H9 (cell line): ENCODE results near the gene EGFL8. TPM values are rescaled to one million over a fixed set of nuclear protein-coding genes. Genes with fewer than 3 reads are reported as not detected.
A peak's percentile ranks its signal among the peaks of the same experiment; 100 is the strongest.

Source experiments
- DNase-seq: peaks from one replicate; pipeline ENCODE4 v3.0.0-alpha.2; 2017
- H2AFZ ChIP-seq: one replicate; pipeline ENCODE4 v1.6.1; 2013; ENCODE audit warnings: mild to moderate bottlenecking, low read length, control low read depth, moderate library complexity
- H2AK5ac ChIP-seq: 2 replicates; pipeline ENCODE4 v1.6.1; 2013; ENCODE audit warnings: low read length, control low read depth, mixed read lengths; ENCODE audit not compliant: insufficient read length
- H2BK120ac ChIP-seq: one replicate; pipeline ENCODE4 v1.6.1; 2013; ENCODE audit warnings: low read depth, mild to moderate bottlenecking, low read length, control low read depth, inconsistent platforms; ENCODE audit not compliant: poor library complexity, severe bottlenecking
- H2BK12ac ChIP-seq: 2 replicates; pipeline ENCODE4 v1.6.1; 2013; ENCODE audit warnings: low read length, control low read depth, mixed read lengths, low read depth; ENCODE audit not compliant: insufficient read length
- H2BK15ac ChIP-seq: 2 replicates; pipeline ENCODE4 v1.6.1; 2013; ENCODE audit warnings: low read depth, low read length, control low read depth
- H2BK20ac ChIP-seq: one replicate; pipeline ENCODE4 v1.6.1; 2013; ENCODE audit warnings: low read depth, mild to moderate bottlenecking, low read length, control low read depth, inconsistent platforms; ENCODE audit not compliant: poor library complexity, severe bottlenecking
- H2BK5ac ChIP-seq: 2 replicates; pipeline ENCODE4 v1.6.1; 2013; ENCODE audit warnings: low read length, control low read depth, mixed read lengths; ENCODE audit not compliant: insufficient read length
- H3K14ac ChIP-seq: 2 replicates; pipeline ENCODE4 v1.6.1; 2013; ENCODE audit warnings: low read length, control low read depth; ENCODE audit not compliant: insufficient read depth
- H3K18ac ChIP-seq: 2 replicates; pipeline ENCODE4 v1.6.1; 2013; ENCODE audit warnings: low read depth, mild to moderate bottlenecking, mixed read lengths, low read length, control low read depth; ENCODE audit not compliant: insufficient read length
- H3K23ac ChIP-seq: 2 replicates; pipeline ENCODE4 v1.6.1; 2013; ENCODE audit warnings: low read length, control low read depth, mixed read lengths, low read depth; ENCODE audit not compliant: insufficient read length
- H3K23me2 ChIP-seq: 2 replicates; pipeline ENCODE4 v1.6.1; 2013; ENCODE audit warnings: low read depth, mild to moderate bottlenecking, mixed read lengths, low read length, control low read depth; ENCODE audit not compliant: insufficient read length, poor library complexity, severe bottlenecking
- H3K27ac ChIP-seq: 2 replicates; pipeline ENCODE4 v1.5.1; 2013; ENCODE audit warnings: low read length, control low read depth, mixed read lengths, low read depth; ENCODE audit not compliant: insufficient read length
- H3K27me3 ChIP-seq: 2 replicates; pipeline ENCODE4 v1.6.1; 2013; ENCODE audit warnings: low read length, control low read depth, inconsistent platforms; ENCODE audit not compliant: insufficient read depth
- H3K4ac ChIP-seq: 2 replicates; pipeline ENCODE4 v1.6.1; 2013; ENCODE audit warnings: low read depth, mild to moderate bottlenecking, control low read depth, inconsistent platforms, low read length, moderate library complexity
- H3K4me1 ChIP-seq: 2 replicates; pipeline ENCODE4 v1.6.1; 2013; ENCODE audit warnings: low read length, control low read depth, inconsistent platforms; ENCODE audit not compliant: insufficient read depth
- H3K4me2 ChIP-seq: 2 replicates; pipeline ENCODE4 v1.6.1; 2013; ENCODE audit warnings: low read length, control low read depth, mixed read lengths; ENCODE audit not compliant: insufficient read length, insufficient read depth
- H3K56ac ChIP-seq: 2 replicates; pipeline ENCODE4 v1.6.1; 2013; ENCODE audit warnings: low read depth, mild to moderate bottlenecking, mixed read lengths, low read length, control low read depth; ENCODE audit not compliant: insufficient read length
- H3K79me1 ChIP-seq: 2 replicates; pipeline ENCODE4 v1.6.1; 2013; ENCODE audit warnings: low read depth, mild to moderate bottlenecking, moderate library complexity, low read length, control low read depth, inconsistent platforms; ENCODE audit not compliant: insufficient read depth, poor library complexity, severe bottlenecking
- H3K79me2 ChIP-seq: 2 replicates; pipeline ENCODE4 v1.6.1; 2013; ENCODE audit warnings: low read length, control low read depth, inconsistent platforms; ENCODE audit not compliant: insufficient read depth
- H3K9ac ChIP-seq: 2 replicates; pipeline ENCODE4 v1.6.1; 2013; ENCODE audit warnings: low read length, control low read depth, mixed read lengths; ENCODE audit not compliant: insufficient read length; ENCODE audit errors: extremely low read depth
- H3K9me3 ChIP-seq: one replicate; pipeline ENCODE4 v1.6.1; 2013; ENCODE audit warnings: low read depth, low read length, inconsistent platforms; ENCODE audit not compliant: control insufficient read depth
- H3T11ph ChIP-seq: one replicate; pipeline ENCODE4 v1.6.1; 2013; ENCODE audit warnings: mild to moderate bottlenecking, low read length, control low read depth, inconsistent platforms
- H4K20me1 ChIP-seq: one replicate; pipeline ENCODE4 v1.6.1; 2013; ENCODE audit not compliant: control insufficient read depth, insufficient read length, insufficient read depth
- H4K5ac ChIP-seq: 2 replicates; pipeline ENCODE4 v1.6.1; 2013; ENCODE audit warnings: low read depth, mild to moderate bottlenecking, mixed read lengths, low read length, control low read depth; ENCODE audit not compliant: insufficient read length
- H4K8ac ChIP-seq: replicated peaks from 2 replicates; pipeline ENCODE4 v1.6.1; 2013; ENCODE audit warnings: low read length, control low read depth, mixed read lengths, low read depth; ENCODE audit not compliant: insufficient read length
- H4K91ac ChIP-seq: 2 replicates; pipeline ENCODE4 v1.6.1; 2013; ENCODE audit warnings: low read depth, mild to moderate bottlenecking, moderate library complexity, mixed read lengths, low read length, control low read depth; ENCODE audit not compliant: insufficient read length
- H3K27ac Mint-ChIP-seq, 3 experiments: 2 replicates in 2 of 3; 3 replicates in 1 of 3; pipeline ENCODE4 v1.8.0; 2020 to 2021; ENCODE audit warnings: mixed read lengths in 3 of 3, mild to moderate bottlenecking in 1 of 3, moderate library complexity in 1 of 3
- H3K27me3 Mint-ChIP-seq: 2 replicates; pipeline ENCODE4 v1.8.0; 2021; ENCODE audit warnings: low read depth, mild to moderate bottlenecking, moderate library complexity, mixed read lengths
- H3K36me3 Mint-ChIP-seq, 3 experiments: 2 replicates in 2 of 3; 3 replicates in 1 of 3; pipeline ENCODE4 v1.8.0; 2020 to 2021; ENCODE audit warnings: low read depth in 3 of 3, mixed read lengths in 3 of 3; ENCODE audit not compliant: insufficient read depth in 1 of 3
- H3K4me1 Mint-ChIP-seq, 2 experiments: 2 replicates each; pipeline ENCODE4 v1.8.0; 2020; ENCODE audit warnings: mixed read lengths in 2 of 2
- H3K4me3 Mint-ChIP-seq, 2 experiments: 2 replicates in 1 of 2; 3 replicates in 1 of 2; pipeline ENCODE4 v1.8.0; 2020 to 2021; ENCODE audit warnings: mild to moderate bottlenecking in 2 of 2, mixed read lengths in 2 of 2, moderate library complexity in 1 of 2
- H3K9me3 Mint-ChIP-seq, 2 experiments: 2 replicates in 1 of 2; 3 replicates in 1 of 2; pipeline ENCODE4 v1.8.0; 2020; ENCODE audit warnings: mild to moderate bottlenecking in 2 of 2, mixed read lengths in 2 of 2, moderate library complexity in 1 of 2
- CTCF ChIP-seq: fragments of 200-600 bp; sonication (generic); conservative IDR thresholded peaks from 3 replicates; pipeline ENCODE4 v1.8.0; 2021; ENCODE audit warnings: antibody characterized with exemption, mild to moderate bottlenecking
- WGBS: extraction: QIAGEN DNeasy Blood & Tissue Kit; methylation state at CpG from one replicate; pipeline ENCODE4 v1.1.7; 2013; ENCODE audit warnings: missing lambda C conversion rate, low lambda C conversion rate, mixed read lengths; ENCODE audit not compliant: insufficient read length; ENCODE audit errors: extremely low coverage; 5-methylcytosine and 5-hydroxymethylcytosine counted together
- total RNA-seq: library from RNA; stranded (reverse); gene quantifications from 2 replicates; pipeline ENCODE4 v1.2.1, GENCODE V29; 2021

EGFL8 gene
- total RNA-seq, 1 experiment from 2014 or later = 27.2 TPM

DNA sequence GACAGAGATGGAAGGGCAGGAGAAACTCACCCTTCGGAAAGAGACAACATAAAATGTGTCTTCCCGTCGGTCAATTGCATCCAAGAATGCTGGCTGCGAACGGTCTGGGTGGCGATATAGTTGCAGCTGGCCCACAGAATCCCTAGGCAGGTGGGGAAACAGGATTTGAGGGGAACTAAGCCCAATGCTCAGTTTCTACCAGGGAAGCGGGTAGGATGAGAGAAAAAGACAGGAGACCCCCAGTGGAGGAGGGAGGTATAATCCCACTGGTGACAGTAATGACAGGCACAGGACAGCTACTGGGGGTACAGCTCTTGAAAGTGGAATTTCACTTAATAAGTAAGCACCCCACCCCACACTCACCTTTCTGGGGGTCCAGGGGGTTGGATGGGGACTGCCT is 47.7 kb upstream of the EGFL8 start:
- no peak overlapping the region for H4K5ac ChIP-seq
- Mint-ChIP-seq H3K9me3 (no peaks in the 10 kb centered on the region; a peak in 1 of 5 replicates), H3K27me3 (no peaks in the 10 kb centered on the region), H3K27ac (0 out of 7 replicates have a peak overlapping the region, but pooled peaks of 1 of the 3 experiments have one; percentile 35), H3K4me3 (no peak overlapping the region), H3K4me1 (peaks cover 0 to 2% of the 10 kb centered on the region in 2 experiments; a peak in 2 of 4 replicates), H3K36me3 (peaks cover 10 to 53% (median 51%) of the 10 kb centered on the region in 3 experiments; a peak in 6 of 7 replicates)
- no peaks in the 10 kb centered on the region for H3K27me3 ChIP-seq
- no peak overlapping the region for H2BK20ac ChIP-seq
- no peak for DNase-seq
- no peak overlapping the region for H3K56ac ChIP-seq
- no peaks in the 10 kb centered on the region for H3K79me1 ChIP-seq
- no peak overlapping the region for H3K23ac ChIP-seq
- no peak overlapping the region for H3T11ph ChIP-seq
- H4K91ac ChIP-seq = no peak overlapping the region
- no CpG with 5 or more reads among the region's 7 CpGs for WGBS
- no peak overlapping the region for H3K27ac ChIP-seq
- H4K8ac ChIP-seq = no peak overlapping the region
- H3K9me3 ChIP-seq = no peaks in the 10 kb centered on the region
- no peak overlapping the region for H2AFZ ChIP-seq
- no peak overlapping the region for H2BK5ac ChIP-seq
- H3K4ac ChIP-seq = no peak overlapping the region
- no peak overlapping the region for H2BK12ac ChIP-seq
- no peak overlapping the region for H2BK120ac ChIP-seq
- no peaks in the 10 kb centered on the region for H3K4me1 ChIP-seq
- H3K18ac ChIP-seq = no peak overlapping the region
- TF ChIP-seq CTCF = peak; percentile 57
- H3K14ac ChIP-seq = no peak overlapping the region
- no peak overlapping the region for H3K4me2 ChIP-seq
- no peaks in the 10 kb centered on the region for H3K23me2 ChIP-seq
- no peaks in the 10 kb centered on the region for H3K79me2 ChIP-seq
- H2BK15ac ChIP-seq = no peak overlapping the region
- H4K20me1 ChIP-seq = no peaks in the 10 kb centered on the region
- H3K9ac ChIP-seq = no peak overlapping the region
- no peak overlapping the region for H2AK5ac ChIP-seq
